K562 (cell line): ENCODE data around the gene DCAF6. TPM values are rescaled to one million over a fixed set of nuclear protein-coding genes. Genes with fewer than 3 reads are reported as not detected.
"Not testable (repeated sequence)": the region's sequence is repeated elsewhere in the genome, so short reads cannot be mapped to it uniquely, and the experiment has no call there.

ENCODE experiments used
- ATAC-seq: fragments of 200-7000 bp; cut with Tn5 transposase; 3 replicates; pipeline ENCODE4 v1.9.1; 2020; ENCODE audit warnings: moderate library complexity
- BruUV-seq: library from RNA; stranded (reverse); fragments of 400-500 nt; replicated peaks from 2 replicates; lab custom pipeline; 2021; lab: Mats Ljungman, UMichigan
- CTCF ChIA-PET: fragments of 300-600 bp; formaldehyde crosslinking; extraction: SDS; loops from one replicate; lab custom pipeline; 2021; ENCODE audit warnings: low intra/inter-chr PET ratio; lab: Yijun Ruan, JAX
- POLR2A ChIA-PET: fragments of 300-600, 350-650 bp; sonication (Branson Sonifier 250); formaldehyde crosslinking; extraction: SDS; loops from one replicate; lab custom pipeline; 2021; ENCODE audit warnings: antibody characterized with exemption, inconsistent platforms; lab: Yijun Ruan, JAX
- DNase-seq, 4 experiments: peaks; one replicate each; pipeline versions ENCODE4 v3.0.0 to v3.0.0-alpha.2; 2011 to 2018; ENCODE audit warnings: low spot score in 3 of 4, mixed read lengths in 3 of 4; ENCODE audit errors: extremely low read depth in 1 of 4
- FAIRE-seq: peaks from 2 replicates; lab custom pipeline; 2011; peaks lifted over from hg19 to GRCh38; lab: Jason Lieb, UNC
- H2AFZ ChIP-seq: 2 replicates; pipeline ENCODE4 v1.6.0; 2011; ENCODE audit warnings: low read depth, low read length, control low read depth, inconsistent platforms
- H3K27ac ChIP-seq: fragments of 200-600 bp; 3 replicates; pipeline ENCODE4 v1.8.0; 2011; ENCODE audit warnings: low read depth, mild to moderate bottlenecking, control low read depth, inconsistent platforms, low read length, moderate library complexity, mixed read lengths; ENCODE audit errors: extremely low read depth
- H3K27me3 ChIP-seq, 2 experiments: fragments of 300-600 bp in 1 of 2; 2 replicates in 1 of 2; 3 replicates in 1 of 2; pipeline versions ENCODE4 v1.6.0 to v1.8.0; 2011; ENCODE audit warnings: inconsistent platforms in 2 of 2, low read length in 2 of 2, mild to moderate bottlenecking in 1 of 2, mixed read lengths in 1 of 2, moderate library complexity in 1 of 2; ENCODE audit not compliant: control insufficient read depth in 2 of 2, insufficient read depth in 2 of 2
- H3K36me3 ChIP-seq: fragments of 300-600 bp; 3 replicates; pipeline ENCODE4 v1.8.0; 2011; ENCODE audit warnings: mild to moderate bottlenecking, low read length, inconsistent platforms; ENCODE audit not compliant: control insufficient read depth, insufficient read depth
- H3K4me1 ChIP-seq, 2 experiments: fragments of 200-600 bp in 1 of 2; replicated peaks in 1 of 2; 2 replicates in 1 of 2; 3 replicates in 1 of 2; pipeline versions ENCODE4 v1.5.1 to v1.8.0; 2011; ENCODE audit warnings: inconsistent platforms in 2 of 2, low read length in 2 of 2, mild to moderate bottlenecking in 1 of 2, mixed read lengths in 1 of 2, moderate library complexity in 1 of 2; ENCODE audit not compliant: control insufficient read depth in 2 of 2, insufficient read depth in 2 of 2
- H3K4me2 ChIP-seq: 2 replicates; pipeline ENCODE4 v1.6.1; 2011; ENCODE audit warnings: low read length, control low read depth, inconsistent platforms, mixed read lengths; ENCODE audit not compliant: insufficient read depth
- H3K4me3 ChIP-seq: fragments of 200-600 bp; sonication (generic), shearing (Covaris generic); 2 replicates; pipeline ENCODE4 v1.5.1; 2016; ENCODE audit warnings: control low read depth, inconsistent platforms
- H3K79me2 ChIP-seq: fragments of 200-600 bp; 3 replicates; pipeline ENCODE4 v1.8.0; 2011; ENCODE audit warnings: low read length, inconsistent platforms; ENCODE audit not compliant: control insufficient read depth, insufficient read depth
- H3K9ac ChIP-seq, 2 experiments: 2 replicates each; pipeline versions ENCODE4 v1.6.0 to v1.6.1; 2011; ENCODE audit warnings: low read depth in 2 of 2, low read length in 2 of 2, control low read depth in 1 of 2, inconsistent platforms in 1 of 2, mild to moderate bottlenecking in 1 of 2, mixed read lengths in 1 of 2; ENCODE audit not compliant: insufficient read depth in 1 of 2
- H3K9me1 ChIP-seq: one replicate; pipeline ENCODE4 v1.6.0; 2011; ENCODE audit warnings: inconsistent platforms, mild to moderate bottlenecking, low read length, moderate library complexity; ENCODE audit not compliant: control insufficient read depth, insufficient read depth
- H3K9me3 ChIP-seq: replicated peaks from 2 replicates; pipeline ENCODE4 v1.5.1; 2011; ENCODE audit warnings: low read depth, low read length, inconsistent platforms; ENCODE audit not compliant: control insufficient read depth, insufficient read depth
- H4K20me1 ChIP-seq: replicated peaks from 2 replicates; pipeline ENCODE4 v1.6.1; 2011; ENCODE audit warnings: low read length, inconsistent platforms, mixed read lengths; ENCODE audit not compliant: control insufficient read depth, insufficient read depth
- CUX1 ChIP-seq: fragments of 200-800 bp; sonication (Bioruptor generic); IDR thresholded peaks from 2 replicates; pipeline ENCODE4 v1.6.1; 2016; ENCODE audit warnings: missing genetic modification characterization, missing compliant biosample characterization
- GATAD2A ChIP-seq: fragments of 450-650 bp; IDR thresholded peaks from 2 replicates; pipeline ENCODE4 v1.6.1; 2017
- MAFG ChIP-seq: fragments of 450-650 bp; conservative IDR thresholded peaks from 2 replicates; pipeline ENCODE4 v1.6.1; 2016; ENCODE audit warnings: missing genetic modification characterization, missing compliant biosample characterization
- NUFIP1 ChIP-seq: fragments of 450-650 bp; IDR thresholded peaks from 2 replicates; pipeline ENCODE4 v1.6.1; 2018; ENCODE audit not compliant: partially characterized antibody
- PBX2 ChIP-seq, 2 experiments: IDR thresholded peaks in 1 of 2; conservative IDR thresholded peaks in 1 of 2; 2 replicates each; pipeline ENCODE4 v1.6.1; 2016; ENCODE audit warnings: low read depth in 2 of 2, mild to moderate bottlenecking in 1 of 2, missing compliant biosample characterization in 1 of 2, missing genetic modification characterization in 1 of 2, moderate library complexity in 1 of 2
- POLR2G ChIP-seq: fragments of 200-400 bp; formaldehyde crosslinking; IDR thresholded peaks from 2 replicates; pipeline ENCODE4 v1.6.1; 2017; ENCODE audit warnings: low read depth, mild to moderate bottlenecking, antibody characterized with exemption, low read length, moderate library complexity
- ZKSCAN3 ChIP-seq: fragments of 250-450 bp; sonication (Bioruptor Pico); IDR thresholded peaks from 2 replicates; pipeline ENCODE4 v1.4.0; 2020
- ZNF24 ChIP-seq: fragments of 450-650 bp; IDR thresholded peaks from 2 replicates; pipeline ENCODE4 v1.6.1; 2016
- WGBS: fragments of 100-300 bp; shearing (Covaris generic); methylation state at CpG from one replicate; pipeline ENCODE4 v1.1.6; 2016; ENCODE audit warnings: low coverage, mixed read lengths; ENCODE audit not compliant: insufficient coverage; ENCODE audit errors: missing lambda C conversion rate; 5-methylcytosine and 5-hydroxymethylcytosine counted together
- in situ Hi-C: fragments of 300-500 bp; cut with MboI; formaldehyde crosslinking; loops from 4 replicates; pipeline ENCODE4 v1.15.0; 2018; ENCODE audit warnings: inconsistent platforms, mixed read lengths
- intact Hi-C: fragments of 100-400 bp; cut with micrococcal nuclease; formaldehyde crosslinking; loops from 2 replicates; pipeline ENCODE4 v1.14.2; 2022
- polyA plus RNA-seq, 8 experiments: library from polyadenylated mRNA; depleted of rRNA in 4 of 8; stranded (reverse) in 5 of 8; unstranded in 3 of 8; fragments of >200 nt; fragmentation: Nextera tagmentation in 2 of 8; fragmentation: Illumina TruSeq in 1 of 8; extraction: Ambion mirVana in 2 of 8; extraction: Trizol in 1 of 8; gene quantifications; 2 replicates each; pipeline versions ENCODE4 v1.2.1 to v1.2.3, GENCODE V29; 2011 to 2014; ENCODE audit warnings: inconsistent platforms in 1 of 8, missing spikeins in 1 of 8
- total RNA-seq, 7 experiments: library from RNA; depleted of rRNA in 6 of 7; stranded (reverse); fragments of >200 nt in 6 of 7; fragmentation: Illumina TruSeq in 2 of 7; extraction: Trizol in 2 of 7; gene quantifications; 2 replicates each; pipeline versions ENCODE4 v1.2.1 to v1.2.3, GENCODE V29; 2011 to 2021; ENCODE audit warnings: low replicate concordance in 1 of 7

DCAF6 gene
- total and polyA plus RNA-seq, 9 of the 15 experiments (the other 6 are each of a cell fraction or from before 2014, with no cell fraction given), result 19.1 to 102 (median 46.3) TPM

DNA sequence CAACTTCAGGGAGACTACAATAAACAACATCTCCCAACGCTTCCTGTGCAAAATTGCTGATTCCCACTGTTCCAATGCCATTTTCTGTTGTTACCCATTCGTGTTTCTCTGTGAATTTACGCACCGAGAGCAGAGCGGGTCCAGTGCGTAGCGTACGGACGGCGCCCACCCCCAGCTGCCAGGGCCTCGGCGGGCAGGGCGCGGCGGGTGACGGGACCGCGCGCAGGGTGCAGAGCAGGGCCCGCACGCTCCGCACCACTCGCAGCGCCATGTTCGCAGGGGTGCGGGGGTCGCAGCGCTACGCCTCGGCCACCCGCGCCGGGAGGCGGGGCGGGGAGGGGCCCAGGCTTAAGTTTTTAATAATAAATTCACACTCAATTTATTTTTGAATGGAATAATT, 119.7 kb downstream of the DCAF6 start:
- intact Hi-C loops, H3K9ac ChIP-seq, H3K4me3 ChIP-seq, BruUV-seq, H2AFZ ChIP-seq, H3K4me2 ChIP-seq, H3K9me3 ChIP-seq, H3K4me1 ChIP-seq, H3K27me3 ChIP-seq, in situ Hi-C loops, H4K20me1 ChIP-seq, DNase-seq, CTCF ChIA-PET, FAIRE-seq, H3K79me2 ChIP-seq, H3K27ac ChIP-seq, H3K9me1 ChIP-seq: not testable (repeated sequence)
- ATAC-seq, result peak; percentile 74
- H3K36me3 ChIP-seq, result peaks cover 66% of the 10 kb centered on the region
- TF ChIP-seq POLR2G, result 0 out of 2 replicates have a peak, but pooled peaks have one; percentile 21
- POLR2A ChIA-PET, result interaction anchor here (1.9 kb wide), 1 partner anchor 9 kb away, joined by 8 read pairs; no protein-coding TSS in a partner anchor
- WGBS, result 80% methylated on average over 19 of the region's 35 CpGs

DNA sequence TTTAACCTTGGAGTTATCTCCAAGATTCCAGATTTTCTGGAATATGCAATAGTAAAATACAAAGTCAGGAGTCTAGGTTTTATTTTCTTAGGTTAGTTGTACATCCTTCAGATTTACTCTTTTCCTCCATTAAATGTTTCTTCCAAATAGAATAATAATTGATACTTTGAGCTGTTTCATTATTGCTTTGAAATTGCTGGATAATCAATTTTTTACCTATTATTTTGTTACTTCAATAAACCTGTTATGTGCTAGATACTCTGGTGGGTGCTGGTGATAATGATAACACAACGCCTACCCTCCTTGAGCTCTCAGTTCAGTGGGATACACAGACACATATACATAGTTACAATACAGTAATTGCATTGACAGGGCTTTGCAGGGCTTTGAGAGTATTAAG, 120.9 kb downstream of the DCAF6 start:
- H3K36me3 ChIP-seq, result peaks cover 57% of the 10 kb centered on the region
- DNase-seq (no peak), ATAC-seq (no peak), FAIRE-seq (no peak)
- no peak overlapping the region for H3K4me3 ChIP-seq
- 95% methylated on average over 1 of the region's 1 CpG for WGBS
- CTCF ChIA-PET, result no interaction called here
- H3K9ac ChIP-seq, result no peak overlapping the region
- no peaks in the 10 kb centered on the region; the same call in 2 of the 3 replicates for H3K79me2 ChIP-seq
- POLR2A ChIA-PET, result no interaction called here
- no peak overlapping the region for H3K4me2 ChIP-seq
- H3K27me3 ChIP-seq, result no peaks in the 10 kb centered on the region
- BruUV-seq, result no TSS peak
- no peaks in the 10 kb centered on the region for H4K20me1 ChIP-seq
- no peaks in the 10 kb centered on the region for H3K9me1 ChIP-seq
- intact Hi-C loops, result no loop called here
- H3K27ac ChIP-seq, result no peak overlapping the region
- no peak overlapping the region for H2AFZ ChIP-seq
- H3K9me3 ChIP-seq, result no peaks in the 10 kb centered on the region
- in situ Hi-C loops, result no loop called here
- no peaks in the 10 kb centered on the region for H3K4me1 ChIP-seq
- TF ChIP-seq ZNF24 (no peak), MAFG (0 out of 2 replicates have a peak, but pooled peaks have one; percentile 29), CUX1 (CRISPR knock-in tag) (no peak), NUFIP1 (no peak), ZKSCAN3 (CRISPR knock-in tag) (no peak), PBX2 (CRISPR knock-in tag; IDR thresholded peaks at IDR 0.05; ENCODE audit: low read depth) (no peak), PBX2 (tag; conservative IDR thresholded peaks at IDR 0.05; ENCODE audit: low read depth) (no peak), GATAD2A (no peak)
